Hepatocyte (in vitro differentiated cells): ENCODE data around the gene HEXB. TPM values are rescaled to one million over a fixed set of nuclear protein-coding genes. Genes with fewer than 3 reads are reported as not detected.

Source experiments
- DNase-seq: peaks from one replicate; pipeline ENCODE4 v3.0.0-alpha.2; 2016; ENCODE audit warnings: low spot score
- H2AFZ ChIP-seq: fragments of 200-600 bp; sonication (generic); 2 replicates; pipeline ENCODE4 v1.6.0; 2016; ENCODE audit warnings: antibody characterized with exemption, mild to moderate bottlenecking
- H3K27ac ChIP-seq: fragments of 200-600 bp; sonication (generic); 2 replicates; pipeline ENCODE4 v1.5.1; 2016; ENCODE audit warnings: mild to moderate bottlenecking
- H3K27me3 ChIP-seq: fragments of 200-600 bp; sonication (generic); 2 replicates; pipeline ENCODE4 v1.6.1; 2016
- H3K36me3 ChIP-seq: fragments of 200-600 bp; sonication (generic); replicated peaks from 2 replicates; pipeline ENCODE4 v1.5.1; 2016; ENCODE audit warnings: low read depth; ENCODE audit not compliant: insufficient read depth
- H3K4me1 ChIP-seq: fragments of 200-600 bp; sonication (generic); 2 replicates; pipeline ENCODE4 v1.5.1; 2016; ENCODE audit warnings: mild to moderate bottlenecking, moderate library complexity; ENCODE audit not compliant: insufficient read depth
- H3K4me2 ChIP-seq: fragments of 200-600 bp; sonication (generic); 2 replicates; pipeline ENCODE4 v1.6.0; 2016
- H3K4me3 ChIP-seq: fragments of 200-600 bp; sonication (generic); 2 replicates; pipeline ENCODE4 v1.5.1; 2016; ENCODE audit warnings: mild to moderate bottlenecking
- H3K79me2 ChIP-seq: fragments of 200-600 bp; sonication (generic); 2 replicates; pipeline ENCODE4 v1.6.0; 2017; ENCODE audit warnings: mild to moderate bottlenecking
- H3K9me2 ChIP-seq: fragments of 200-600 bp; sonication (generic); replicated peaks from 2 replicates; pipeline ENCODE4 v1.6.0; 2017; ENCODE audit warnings: mild to moderate bottlenecking; ENCODE audit not compliant: insufficient read depth
- H3K9me3 ChIP-seq: fragments of 200-600 bp; sonication (generic); 2 replicates; pipeline ENCODE4 v1.5.1; 2016; ENCODE audit warnings: low read depth, mild to moderate bottlenecking
- H4K20me1 ChIP-seq: fragments of 200-600 bp; sonication (generic); 2 replicates; pipeline ENCODE4 v1.6.0; 2016; ENCODE audit warnings: mild to moderate bottlenecking; ENCODE audit not compliant: insufficient read depth, poor library complexity, severe bottlenecking
- CTCF ChIP-seq: fragments of 200-600 bp; sonication (generic); IDR thresholded peaks from 2 replicates; pipeline ENCODE4 v1.5.1; 2016; ENCODE audit warnings: antibody characterized with exemption, mild to moderate bottlenecking; ENCODE audit not compliant: poor library complexity
- EZH2 ChIP-seq: fragments of 200-600 bp; sonication (generic); IDR thresholded peaks from 2 replicates; pipeline ENCODE4 v1.6.1; 2016; ENCODE audit warnings: antibody characterized with exemption, mild to moderate bottlenecking, borderline replicate concordance
- EZH2phosphoT487 ChIP-seq: fragments of 200-600 bp; sonication (generic); IDR thresholded peaks from one replicate; pipeline ENCODE4 v1.6.1; 2018; ENCODE audit warnings: antibody characterized with exemption, mild to moderate bottlenecking, low read depth, moderate library complexity; ENCODE audit not compliant: unreplicated experiment, severe bottlenecking
- WGBS: methylation state at CpG from one replicate; pipeline ENCODE4 v1.1.6; 2016; ENCODE audit warnings: low lambda C conversion rate; ENCODE audit errors: missing lambda C conversion rate; 5-methylcytosine and 5-hydroxymethylcytosine counted together
- polyA plus RNA-seq: library from polyadenylated mRNA; unstranded; fragments of >200 nt; fragmentation: Nextera tagmentation; extraction: Ambion mirVana; gene quantifications from 2 replicates; pipeline ENCODE4 v1.2.1, GENCODE V29; 2016
- total RNA-seq: library from RNA; depleted of rRNA; stranded (reverse); fragments of >200 nt; gene quantifications from 2 replicates; pipeline ENCODE4 v1.2.3, GENCODE V29; 2014

The HEXB gene
- total and polyA plus RNA-seq, 2 experiments from 2014 or later = 224 to 226 TPM

DNA sequence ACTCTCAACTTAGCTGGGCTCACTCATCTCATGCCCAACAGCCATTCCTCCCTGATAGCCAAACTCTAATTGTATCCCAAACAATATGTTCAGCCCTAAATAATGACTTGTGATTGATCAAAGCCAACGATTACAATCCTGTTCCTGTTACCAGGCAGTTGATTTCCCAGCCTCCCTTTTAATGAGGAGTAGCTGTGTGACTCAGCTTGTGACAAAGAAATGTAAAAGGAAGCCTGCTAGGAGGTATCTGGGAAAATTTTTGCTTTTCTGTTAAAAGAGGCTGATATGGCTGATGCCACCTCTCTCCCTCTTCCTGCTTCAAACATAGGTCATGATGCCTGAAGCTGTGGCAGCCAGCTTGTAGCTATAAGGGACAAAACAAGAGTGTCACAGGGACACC lies 24.9 kb upstream of the HEXB start:
- no peak overlapping the region for H2AFZ ChIP-seq
- DNase-seq = no peak
- H3K27ac ChIP-seq = no peak overlapping the region
- no peaks in the 10 kb centered on the region for H3K27me3 ChIP-seq
- no peaks in the 10 kb centered on the region for H3K9me2 ChIP-seq
- no peak for TF ChIP-seq CTCF
- no peak for TF ChIP-seq EZH2phosphoT487
- TF ChIP-seq EZH2 = no peak
- H3K4me1 ChIP-seq = no peaks in the 10 kb centered on the region
- H3K36me3 ChIP-seq = no peaks in the 10 kb centered on the region
- no peak overlapping the region for H3K4me3 ChIP-seq
- H3K4me2 ChIP-seq = no peak overlapping the region
- 78% methylated on average over 1 of the region's 1 CpG for WGBS
- no peaks in the 10 kb centered on the region for H3K9me3 ChIP-seq
- no peaks in the 10 kb centered on the region for H4K20me1 ChIP-seq
- no peaks in the 10 kb centered on the region for H3K79me2 ChIP-seq

- H3K36me3 ChIP-seq = no peaks in the 10 kb centered on the region
- no peaks in the 10 kb centered on the region for H4K20me1 ChIP-seq
- no peaks in the 10 kb centered on the region for H3K79me2 ChIP-seq
- H2AFZ ChIP-seq = no peak overlapping the region
- no peaks in the 10 kb centered on the region for H3K27me3 ChIP-seq
- no peaks in the 10 kb centered on the region for H3K9me3 ChIP-seq
- WGBS = 92% methylated on average over 5 of the region's 5 CpGs
- no peaks in the 10 kb centered on the region for H3K4me1 ChIP-seq
- no peak overlapping the region for H3K4me3 ChIP-seq
- no peaks in the 10 kb centered on the region for H3K9me2 ChIP-seq
- DNase-seq = no peak
- no peak overlapping the region for H3K27ac ChIP-seq
- H3K4me2 ChIP-seq = no peak overlapping the region
- no peak for TF ChIP-seq EZH2phosphoT487
- TF ChIP-seq EZH2 = no peak
- no peak for TF ChIP-seq CTCF
These were observed 24.2 kb upstream of the HEXB start for GRCh38 chr5:74660873-74661272.

DNA sequence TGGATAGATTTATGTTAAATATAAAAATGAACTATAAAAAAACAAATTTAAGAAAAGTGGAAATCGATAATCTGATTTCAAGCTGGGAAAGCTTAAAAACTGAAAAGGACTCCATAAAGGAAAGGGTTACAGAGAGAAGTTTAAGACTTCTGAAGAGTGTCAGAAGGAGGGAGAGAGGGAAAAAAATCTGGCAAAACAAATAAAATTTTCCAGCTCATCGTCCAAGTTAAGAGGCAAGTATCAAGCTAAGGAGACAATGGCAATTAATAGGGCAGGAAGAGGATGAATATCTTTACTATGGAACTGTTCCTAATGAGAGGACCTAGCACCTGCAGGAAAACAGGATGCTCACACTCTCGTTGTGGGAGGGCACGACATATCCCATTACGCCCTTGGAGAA lies 20.5 kb upstream of the HEXB start:
- 74% methylated on average over 5 of the region's 5 CpGs for WGBS

More for the DNA sequence above, 20.5 kb upstream of the HEXB start:
- Histone ChIP-seq H3K9me3 (no peaks in the 10 kb centered on the region), H3K79me2 (no peaks in the 10 kb centered on the region), H3K27ac (no peak overlapping the region), H2AFZ (no peak overlapping the region), H3K4me3 (no peak overlapping the region), H4K20me1 (no peaks in the 10 kb centered on the region), H3K9me2 (no peaks in the 10 kb centered on the region), H3K27me3 (no peaks in the 10 kb centered on the region), H3K4me2 (no peak overlapping the region), H3K36me3 (no peaks in the 10 kb centered on the region), H3K4me1 (peaks cover 6% of the 10 kb centered on the region)
- no peak for DNase-seq
- no peak for TF ChIP-seq CTCF
- no peak for TF ChIP-seq EZH2
- no peak for TF ChIP-seq EZH2phosphoT487
